ENCODE results near the gene PHLDB2. TPM values are rescaled to one million over a fixed set of nuclear protein-coding genes. Genes with fewer than 3 reads are reported as not detected.
A peak's percentile ranks its signal among the peaks of the same experiment; 100 is the strongest.

PHLDB2 gene
- total and polyA plus RNA-seq, 2 donors (not counting 1 experiment from before 2014, with no cell fraction given), result 33.8 to 47.9 TPM

DNA sequence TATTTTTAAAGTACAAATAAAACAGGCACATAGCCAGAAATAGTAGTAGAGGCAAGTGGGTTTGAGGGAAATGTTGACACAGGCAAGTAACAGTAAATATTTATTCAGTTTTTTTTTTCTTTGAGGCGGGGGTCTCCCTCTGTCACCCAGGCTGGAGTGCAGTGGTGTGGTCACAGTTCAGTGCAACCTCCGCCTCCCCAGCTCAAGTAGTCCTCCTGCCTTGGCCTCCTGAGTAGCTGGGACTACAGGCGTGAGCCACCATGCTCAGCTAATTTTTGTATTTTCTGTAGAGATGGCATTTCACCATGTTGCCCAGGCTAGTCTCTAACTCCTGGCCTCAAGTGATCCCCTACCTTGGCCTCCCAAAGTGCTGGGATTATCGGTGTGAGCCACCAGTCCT lies 43.5 kb downstream of the PHLDB2 start:
- H4K20me1 ChIP-seq (ENCODE audit: control insufficient read depth, extremely low read depth, insufficient read depth, low read length), result no peaks in the 10 kb centered on the region
- no peaks in the 10 kb centered on the region for H3K9me3 ChIP-seq (ENCODE audit: control insufficient read depth, insufficient read depth, low read depth, low read length)
- H2AFZ ChIP-seq (ENCODE audit: low read length), result no peak overlapping the region
- peak overlapping the region; percentile 14 for H3K27ac ChIP-seq (ENCODE audit: insufficient read depth, low read length)
- peaks cover 4% of the 10 kb centered on the region for H3K79me2 ChIP-seq (ENCODE audit: control insufficient read depth, insufficient read depth, low read length)
- H3K4me2 ChIP-seq (ENCODE audit: extremely low read depth, insufficient read depth, low read length), result no peak overlapping the region
- H3K27me3 ChIP-seq (ENCODE audit: control insufficient read depth, insufficient read depth, low read length), result no peaks in the 10 kb centered on the region
- TF ChIP-seq EZH2 (IDR thresholded peaks at IDR 0.05; ENCODE audit: low read length, missing control alignments), result no peak
- TF ChIP-seq, protein P1, sequence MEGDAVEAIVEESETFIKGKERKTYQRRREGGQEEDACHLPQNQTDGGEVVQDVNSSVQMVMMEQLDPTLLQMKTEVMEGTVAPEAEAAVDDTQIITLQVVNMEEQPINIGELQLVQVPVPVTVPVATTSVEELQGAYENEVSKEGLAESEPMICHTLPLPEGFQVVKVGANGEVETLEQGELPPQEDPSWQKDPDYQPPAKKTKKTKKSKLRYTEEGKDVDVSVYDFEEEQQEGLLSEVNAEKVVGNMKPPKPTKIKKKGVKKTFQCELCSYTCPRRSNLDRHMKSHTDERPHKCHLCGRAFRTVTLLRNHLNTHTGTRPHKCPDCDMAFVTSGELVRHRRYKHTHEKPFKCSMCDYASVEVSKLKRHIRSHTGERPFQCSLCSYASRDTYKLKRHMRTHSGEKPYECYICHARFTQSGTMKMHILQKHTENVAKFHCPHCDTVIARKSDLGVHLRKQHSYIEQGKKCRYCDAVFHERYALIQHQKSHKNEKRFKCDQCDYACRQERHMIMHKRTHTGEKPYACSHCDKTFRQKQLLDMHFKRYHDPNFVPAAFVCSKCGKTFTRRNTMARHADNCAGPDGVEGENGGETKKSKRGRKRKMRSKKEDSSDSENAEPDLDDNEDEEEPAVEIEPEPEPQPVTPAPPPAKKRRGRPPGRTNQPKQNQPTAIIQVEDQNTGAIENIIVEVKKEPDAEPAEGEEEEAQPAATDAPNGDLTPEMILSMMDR (conservative IDR thresholded peaks at IDR 0.05 in 1 of 2, IDR thresholded peaks at IDR 0.05 in 1 of 2; ENCODE audit: low read depth in 1 of 2, low read length in 2 of 2), result no peak
- no peaks in the 10 kb centered on the region for H3K36me3 ChIP-seq (ENCODE audit: control insufficient read depth, insufficient read depth, low read length)
- no peak overlapping the region for H3K4me3 ChIP-seq (replicated peaks in 1 of 4; ENCODE audit: control extremely low read depth in 1 of 4, insufficient read depth in 1 of 4, low read depth in 3 of 4, low read length in 4 of 4)
- H3K4me1 ChIP-seq (ENCODE audit: control insufficient read depth, extremely low read depth, insufficient read depth, low read length), result peaks cover 16% of the 10 kb centered on the region
- no peak for DNase-seq (ENCODE audit: low read depth in 2 of 2)
- no peak overlapping the region for H3K9ac ChIP-seq (ENCODE audit: insufficient read depth, low read length)

- Histone ChIP-seq H3K9ac (ENCODE audit: insufficient read depth, low read length) (no peak overlapping the region), H3K36me3 (ENCODE audit: control insufficient read depth, insufficient read depth, low read length) (no peaks in the 10 kb centered on the region), H3K4me2 (ENCODE audit: extremely low read depth, insufficient read depth, low read length) (no peak overlapping the region), H4K20me1 (ENCODE audit: control insufficient read depth, extremely low read depth, insufficient read depth, low read length) (no peaks in the 10 kb centered on the region), H3K27me3 (ENCODE audit: control insufficient read depth, insufficient read depth, low read length) (no peaks in the 10 kb centered on the region), H3K4me3 (replicated peaks in 1 of 4; ENCODE audit: control extremely low read depth in 1 of 4, insufficient read depth in 1 of 4, low read depth in 3 of 4, low read length in 4 of 4) (no peak overlapping the region), H3K27ac (ENCODE audit: insufficient read depth, low read length) (peak overlapping the region; percentile 14), H3K79me2 (ENCODE audit: control insufficient read depth, insufficient read depth, low read length) (peaks cover 4% of the 10 kb centered on the region), H3K4me1 (ENCODE audit: control insufficient read depth, extremely low read depth, insufficient read depth, low read length) (peaks cover 16% of the 10 kb centered on the region), H3K9me3 (ENCODE audit: control insufficient read depth, insufficient read depth, low read depth, low read length) (no peaks in the 10 kb centered on the region), H2AFZ (ENCODE audit: low read length) (no peak overlapping the region)
- peak; percentile 66 to 95 for DNase-seq (ENCODE audit: low read depth in 2 of 2)
- no peak for TF ChIP-seq EZH2 (IDR thresholded peaks at IDR 0.05; ENCODE audit: low read length, missing control alignments)
- TF ChIP-seq, protein P1 (conservative IDR thresholded peaks at IDR 0.05 in 1 of 2, IDR thresholded peaks at IDR 0.05 in 1 of 2; ENCODE audit: low read depth in 1 of 2, low read length in 2 of 2), result no peak
Measured at GRCh38 chr3:111903067-111903511, 44.0 kb downstream of the PHLDB2 start.

- peak overlapping the region; percentile 62 for H3K27ac ChIP-seq (ENCODE audit: insufficient read depth, low read length)
- peaks cover 16% of the 10 kb centered on the region for H3K4me1 ChIP-seq (ENCODE audit: control insufficient read depth, extremely low read depth, insufficient read depth, low read length)
- peak overlapping the region; percentile 46 for H3K4me2 ChIP-seq (ENCODE audit: extremely low read depth, insufficient read depth, low read length)
- H3K9me3 ChIP-seq (ENCODE audit: control insufficient read depth, insufficient read depth, low read depth, low read length), result no peaks in the 10 kb centered on the region
- H4K20me1 ChIP-seq (ENCODE audit: control insufficient read depth, extremely low read depth, insufficient read depth, low read length), result no peaks in the 10 kb centered on the region
- H3K36me3 ChIP-seq (ENCODE audit: control insufficient read depth, insufficient read depth, low read length), result no peaks in the 10 kb centered on the region
- no peak overlapping the region for H3K9ac ChIP-seq (ENCODE audit: insufficient read depth, low read length)
- no peak overlapping the region for H2AFZ ChIP-seq (ENCODE audit: low read length)
- TF ChIP-seq, protein P1 (conservative IDR thresholded peaks at IDR 0.05 in 1 of 2, IDR thresholded peaks at IDR 0.05 in 1 of 2; ENCODE audit: low read depth in 1 of 2, low read length in 2 of 2), result peak in 1 of 2 donors; percentile 23
- TF ChIP-seq EZH2 (IDR thresholded peaks at IDR 0.05; ENCODE audit: low read length, missing control alignments), result no peak
- no peak overlapping the region for H3K4me3 ChIP-seq (replicated peaks in 1 of 4; ENCODE audit: control extremely low read depth in 1 of 4, insufficient read depth in 1 of 4, low read depth in 3 of 4, low read length in 4 of 4)
- H3K27me3 ChIP-seq (ENCODE audit: control insufficient read depth, insufficient read depth, low read length), result no peaks in the 10 kb centered on the region
- peak; percentile 96 to 97 for DNase-seq (ENCODE audit: low read depth in 2 of 2)
- H3K79me2 ChIP-seq (ENCODE audit: control insufficient read depth, insufficient read depth, low read length), result peaks cover 4% of the 10 kb centered on the region
Measured at GRCh38 chr3:111904376-111905241, 45.5 kb downstream of the PHLDB2 start.
